Skeletal muscle tissue (tissue), 4 donors: ENCODE data around the gene GATA5. TPM values are rescaled to one million over a fixed set of nuclear protein-coding genes. Genes with fewer than 3 reads are reported as not detected.
A peak's percentile ranks its signal among the peaks of the same experiment; 100 is the strongest.

Experiments
- H3K27ac ChIP-seq: one replicate; pipeline ENCODE4 v1.7.0; 2013; ENCODE audit warnings: mild to moderate bottlenecking, low read depth, low read length, inconsistent platforms
- H3K27me3 ChIP-seq, 3 donors: one replicate each; pipeline ENCODE4 v1.7.0; 2013; ENCODE audit warnings: low read length in 3 of 3; ENCODE audit not compliant: control insufficient read depth in 3 of 3, insufficient read depth in 3 of 3
- H3K36me3 ChIP-seq, 3 donors: one replicate each; pipeline ENCODE4 v1.7.0; 2013; ENCODE audit warnings: low read length in 3 of 3; ENCODE audit not compliant: control insufficient read depth in 3 of 3, insufficient read depth in 3 of 3
- H3K4me1 ChIP-seq, 3 donors: one replicate each; pipeline ENCODE4 v1.7.0; 2013; ENCODE audit warnings: low read length in 3 of 3, mild to moderate bottlenecking in 3 of 3; ENCODE audit not compliant: control insufficient read depth in 3 of 3, insufficient read depth in 3 of 3
- H3K4me3 ChIP-seq, 3 donors: one replicate each; pipeline ENCODE4 v1.7.0; 2013; ENCODE audit warnings: low read length in 3 of 3
- H3K9ac ChIP-seq, 3 donors: one replicate each; pipeline ENCODE4 v1.7.0; 2013; ENCODE audit warnings: low read length in 3 of 3, mild to moderate bottlenecking in 3 of 3, moderate library complexity in 2 of 3, low read depth in 1 of 3
- H3K9me3 ChIP-seq, 3 donors: one replicate each; pipeline ENCODE4 v1.7.0; 2013; ENCODE audit warnings: low read length in 3 of 3; ENCODE audit not compliant: control insufficient read depth in 3 of 3
- total RNA-seq: library from RNA; depleted of rRNA; stranded (reverse); fragments of >200 nt; gene quantifications from one replicate; pipeline ENCODE4 v1.2.3, GENCODE V29; 2014
- donor health status: Osteomylitis.

The GATA5 gene
- total RNA-seq, 1 donor from 2014 or later, result 0.52 TPM

GRCh38 chr20:62483613-62484458 lies 8.0 kb upstream of the GATA5 start:
- Histone ChIP-seq H3K4me1 (peaks cover 0 to 8% (median 5%) of the 10 kb centered on the region in 3 donors), H3K27me3 (peaks cover 56 to 84% (median 76%) of the 10 kb centered on the region in 3 donors), H3K4me3 (no peak overlapping the region), H3K36me3 (no peaks in the 10 kb centered on the region), H3K27ac (no peak overlapping the region), H3K9ac (no peak overlapping the region), H3K9me3 (no peaks in the 10 kb centered on the region)

GRCh38 chr20:62482974-62483373 lies 7.2 kb upstream of the GATA5 start:
- H3K9me3 ChIP-seq, result no peaks in the 10 kb centered on the region
- no peak overlapping the region for H3K9ac ChIP-seq
- peaks cover 64 to 90% (median 79%) of the 10 kb centered on the region in 3 donors for H3K27me3 ChIP-seq
- no peak overlapping the region for H3K4me3 ChIP-seq
- no peak overlapping the region for H3K27ac ChIP-seq
- H3K36me3 ChIP-seq, result no peaks in the 10 kb centered on the region
- peaks cover 5 to 9% (median 8%) of the 10 kb centered on the region in 3 donors for H3K4me1 ChIP-seq

DNA sequence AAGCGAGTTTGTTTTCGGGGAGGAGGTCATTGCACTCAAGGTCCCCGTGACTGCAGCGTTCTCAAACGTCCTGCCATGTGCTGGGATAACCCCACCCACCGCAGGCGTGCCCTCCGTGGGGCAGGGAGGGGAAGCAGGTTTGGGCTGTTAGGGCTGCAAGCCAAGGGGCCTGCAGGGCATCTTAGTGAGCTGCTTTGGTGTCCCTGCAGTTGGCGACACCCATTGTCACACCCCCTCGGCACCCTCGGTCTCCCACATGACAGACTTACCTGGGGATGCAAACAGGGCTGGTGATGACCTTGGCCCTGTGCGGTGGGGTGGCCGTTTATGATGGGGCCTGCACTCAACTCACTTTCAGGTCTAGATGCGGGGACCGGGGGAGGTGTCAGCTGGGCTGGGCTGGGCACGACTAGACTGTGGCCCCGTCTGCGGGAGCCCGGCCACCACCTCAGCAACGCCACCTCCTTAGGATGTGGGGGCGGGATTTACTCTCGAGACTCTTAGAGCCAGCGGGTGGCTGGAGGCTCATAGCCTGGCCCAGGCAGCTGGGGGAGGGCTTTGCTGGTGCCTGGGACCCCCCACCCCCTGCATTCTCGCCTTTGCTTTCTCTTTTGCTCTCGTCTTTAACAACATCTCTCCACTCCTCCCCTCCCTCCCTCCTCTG lies 6.5 kb upstream of the GATA5 start:
- Histone ChIP-seq H3K4me1 (peaks cover 8 to 9% (median 8%) of the 10 kb centered on the region in 3 donors), H3K4me3 (no peak overlapping the region), H3K27me3 (peaks cover 67 to 90% (median 84%) of the 10 kb centered on the region in 3 donors), H3K36me3 (no peaks in the 10 kb centered on the region), H3K9me3 (no peaks in the 10 kb centered on the region), H3K27ac (no peak overlapping the region), H3K9ac (no peak overlapping the region)

GRCh38 chr20:62481425-62482145 lies 5.8 kb upstream of the GATA5 start:
- peak overlapping the region in 1 of 3 donors; percentile 43 for H3K9ac ChIP-seq
- H3K4me1 ChIP-seq, result peaks cover 8 to 9% (median 8%) of the 10 kb centered on the region in 3 donors
- H3K27ac ChIP-seq, result no peak overlapping the region
- H3K27me3 ChIP-seq, result peaks cover 68 to 88% (median 83%) of the 10 kb centered on the region in 3 donors
- H3K36me3 ChIP-seq, result no peaks in the 10 kb centered on the region
- no peak overlapping the region for H3K4me3 ChIP-seq
- no peaks in the 10 kb centered on the region for H3K9me3 ChIP-seq

- H3K9me3 ChIP-seq, result no peaks in the 10 kb centered on the region
- H3K36me3 ChIP-seq, result no peaks in the 10 kb centered on the region
- H3K27ac ChIP-seq, result no peak overlapping the region
- peaks cover 6 to 18% (median 12%) of the 10 kb centered on the region in 3 donors for H3K4me1 ChIP-seq
- H3K27me3 ChIP-seq, result peaks cover 72 to 86% (median 85%) of the 10 kb centered on the region in 3 donors
- H3K4me3 ChIP-seq, result no peak overlapping the region
- no peak overlapping the region for H3K9ac ChIP-seq
Observed at GRCh38 chr20:62480318-62480717, 4.5 kb upstream of the GATA5 start.

DNA sequence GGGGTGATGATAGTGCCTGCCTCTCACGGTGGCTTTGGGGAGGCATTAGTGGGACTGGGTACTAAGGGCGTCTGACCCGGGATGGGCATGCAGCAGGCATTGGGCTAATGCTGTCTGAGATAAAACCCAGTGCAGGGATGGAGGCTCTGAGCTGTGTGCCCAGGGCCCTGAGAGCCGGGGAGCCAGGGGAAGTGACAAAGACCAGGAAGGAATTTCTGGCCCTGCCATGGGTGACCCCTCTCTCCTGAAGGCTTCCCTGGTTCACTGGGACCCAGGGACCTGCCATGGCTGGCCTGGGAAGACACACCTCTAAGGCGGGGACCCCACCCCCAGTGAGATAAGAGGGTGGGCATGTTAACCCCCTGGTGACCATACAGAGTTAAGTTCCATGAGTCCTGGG lies 3.9 kb upstream of the GATA5 start:
- Histone ChIP-seq H3K9me3 (no peaks in the 10 kb centered on the region), H3K4me3 (no peak overlapping the region), H3K27ac (no peak overlapping the region), H3K27me3 (peaks cover 72 to 86% (median 85%) of the 10 kb centered on the region in 3 donors), H3K36me3 (no peaks in the 10 kb centered on the region), H3K4me1 (peaks cover 0 to 19% (median 12%) of the 10 kb centered on the region in 3 donors), H3K9ac (no peak overlapping the region)

DNA sequence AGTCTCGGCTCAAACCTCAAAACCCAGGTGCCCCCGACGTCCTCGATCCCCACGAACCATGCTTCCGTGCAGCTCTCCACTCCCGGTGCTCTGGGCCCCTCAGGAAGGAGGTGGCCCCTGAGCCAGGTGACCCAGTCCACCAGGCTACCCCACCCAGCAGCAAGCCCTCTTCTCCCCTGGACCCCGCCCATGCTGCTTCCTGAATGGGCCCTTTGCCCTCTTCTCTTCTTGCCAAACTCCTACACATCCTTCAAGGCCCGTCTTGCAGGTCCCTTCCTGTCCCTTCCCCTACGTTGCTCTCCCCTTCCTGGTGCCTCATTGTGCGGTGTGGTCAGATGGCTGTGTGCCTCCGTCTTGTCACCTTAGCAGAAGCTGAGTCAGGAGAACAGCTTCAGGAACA lies 3.4 kb upstream of the GATA5 start:
- Histone ChIP-seq H3K9ac (no peak overlapping the region), H3K9me3 (no peaks in the 10 kb centered on the region), H3K27ac (no peak overlapping the region), H3K36me3 (no peaks in the 10 kb centered on the region), H3K27me3 (peaks cover 72 to 86% (median 85%) of the 10 kb centered on the region in 3 donors), H3K4me3 (no peak overlapping the region), H3K4me1 (peaks cover 0 to 19% (median 12%) of the 10 kb centered on the region in 3 donors)

DNA sequence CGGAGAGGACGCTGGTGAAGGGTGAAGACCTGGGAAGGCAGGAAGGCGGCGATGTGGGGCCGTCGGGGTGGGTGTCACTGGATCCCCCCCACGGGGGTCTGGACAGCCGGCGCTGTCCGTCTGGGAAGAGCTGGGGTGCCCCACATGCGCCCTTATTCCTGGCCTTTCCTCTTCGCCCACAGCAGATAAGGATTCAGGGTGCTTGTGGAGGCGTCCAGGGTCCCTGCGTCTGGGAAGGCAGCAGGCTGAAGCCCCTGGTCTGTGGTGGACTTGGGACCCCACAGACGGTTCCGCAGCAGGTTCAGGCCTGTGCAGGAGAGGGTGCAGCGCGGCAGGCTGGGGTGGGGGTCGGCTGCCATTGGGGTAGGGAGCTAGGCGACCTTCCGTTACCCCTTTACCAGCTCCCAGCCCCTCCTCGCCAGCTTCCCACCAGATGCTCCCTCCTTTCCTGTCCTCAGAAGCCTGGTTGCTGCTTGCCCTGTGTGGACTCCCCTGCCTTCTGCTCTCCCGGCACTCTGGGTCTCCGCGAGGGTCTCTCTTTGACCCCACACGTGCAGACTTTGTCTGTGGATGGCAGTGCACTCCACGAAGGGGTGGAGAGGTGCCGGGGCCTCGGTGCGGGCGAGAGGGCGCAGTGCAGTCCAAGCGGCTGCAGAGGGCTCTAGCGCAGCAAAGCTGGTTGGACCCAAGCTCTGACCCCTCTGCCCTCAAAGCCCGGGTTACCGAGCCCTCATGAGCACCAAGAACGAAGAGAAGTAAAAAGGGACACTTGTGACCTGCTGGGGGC lies 2.1 kb upstream of the GATA5 start:
- no peaks in the 10 kb centered on the region for H3K36me3 ChIP-seq
- no peak overlapping the region for H3K27ac ChIP-seq
- no peak overlapping the region for H3K4me3 ChIP-seq
- no peak overlapping the region for H3K9ac ChIP-seq
- peaks cover 71 to 86% (median 86%) of the 10 kb centered on the region in 3 donors for H3K27me3 ChIP-seq
- H3K4me1 ChIP-seq, result peaks cover 0 to 19% (median 12%) of the 10 kb centered on the region in 3 donors
- no peaks in the 10 kb centered on the region for H3K9me3 ChIP-seq

DNA sequence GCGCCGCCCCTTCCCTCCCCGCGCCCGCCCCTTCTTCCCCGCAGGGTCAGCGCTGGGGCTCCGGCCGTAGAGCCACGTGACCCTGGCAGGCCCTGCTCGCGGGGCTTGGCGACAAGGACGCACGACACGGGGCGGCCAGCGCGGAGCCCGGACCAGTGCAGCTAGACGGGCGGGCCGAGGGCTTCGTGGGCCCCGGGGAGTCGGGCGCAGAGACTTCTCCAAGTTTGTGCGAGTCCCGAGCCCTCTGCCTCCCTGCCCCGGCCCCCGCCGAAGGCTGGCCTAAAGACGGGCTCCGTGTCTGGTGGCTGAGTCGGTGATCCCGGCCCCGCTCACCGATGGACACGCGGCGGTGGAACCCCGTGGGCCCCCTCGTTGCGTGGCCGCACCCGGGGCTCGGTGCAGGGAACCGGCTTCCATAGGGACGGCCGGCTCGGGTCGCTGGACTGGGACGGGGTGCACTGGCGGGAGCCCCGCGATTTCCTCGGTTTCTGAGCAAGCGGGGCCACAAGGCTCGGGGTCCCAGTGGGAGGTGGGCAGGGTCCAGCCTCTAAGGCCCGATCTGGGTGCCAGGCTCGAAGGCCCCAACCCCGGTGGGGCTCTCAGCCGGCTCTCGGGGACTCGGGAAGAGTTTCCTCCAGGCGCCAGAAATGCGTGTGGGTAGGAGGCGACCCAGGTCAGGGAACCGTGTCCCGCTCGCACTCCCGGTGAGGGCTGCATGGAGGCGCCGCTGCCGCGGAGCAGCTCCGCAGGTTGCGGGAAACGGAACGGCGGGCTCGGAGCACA lies 452 bp upstream of the GATA5 start:
- no peaks in the 10 kb centered on the region for H3K9me3 ChIP-seq
- no peak overlapping the region for H3K27ac ChIP-seq
- H3K4me1 ChIP-seq, result peaks cover 0 to 19% (median 9%) of the 10 kb centered on the region in 3 donors
- H3K27me3 ChIP-seq, result peaks cover 64 to 80% (median 77%) of the 10 kb centered on the region in 3 donors
- H3K9ac ChIP-seq, result no peak overlapping the region
- no peak overlapping the region for H3K4me3 ChIP-seq
- no peaks in the 10 kb centered on the region for H3K36me3 ChIP-seq
